ENCODE measurements around the gene BMX. TPM values are rescaled to one million over a fixed set of nuclear protein-coding genes. Genes with fewer than 3 reads are reported as not detected.

Gene BMX
- total RNA-seq, 1 experiment from 2014 or later, result not detected

- Mint-ChIP-seq H3K4me3 (ENCODE audit: low read depth, unreplicated experiment) (no peak overlapping the region), H3K9me3 (ENCODE audit: low read depth, unreplicated experiment) (peaks cover 2% of the 10 kb centered on the region), H3K27me3 (ENCODE audit: unreplicated experiment) (no peaks in the 10 kb centered on the region), H3K36me3 (ENCODE audit: insufficient read depth, unreplicated experiment) (peaks cover 6% of the 10 kb centered on the region), H3K4me1 (ENCODE audit: low read depth, unreplicated experiment) (no peaks in the 10 kb centered on the region), H3K27ac (ENCODE audit: unreplicated experiment) (no peak overlapping the region)
- DNase-seq, result no peak
- intact Hi-C loops (cut with micrococcal nuclease; ENCODE audit: unreplicated experiment), result no loop called here
- no TSS peak for BruUV-seq (replicated peaks)
- CTCF ChIA-PET, result no interaction called here
- no peak for TF ChIP-seq CTCF (IDR thresholded peaks at IDR 0.05; ENCODE audit: unreplicated experiment)
Measured at GRCh38 chrX:15547356-15547755, 46.7 kb downstream of the BMX start.

GRCh38 chrX:15549189-15550012 is 48.8 kb downstream of the BMX start:
- no peaks in the 10 kb centered on the region for H3K4me1 Mint-ChIP-seq (ENCODE audit: low read depth, unreplicated experiment)
- CTCF ChIA-PET, result no interaction called here
- peaks cover 6% of the 10 kb centered on the region for H3K36me3 Mint-ChIP-seq (ENCODE audit: insufficient read depth, unreplicated experiment)
- no peaks in the 10 kb centered on the region for H3K27me3 Mint-ChIP-seq (ENCODE audit: unreplicated experiment)
- peaks cover 2% of the 10 kb centered on the region for H3K9me3 Mint-ChIP-seq (ENCODE audit: low read depth, unreplicated experiment)
- intact Hi-C loops (cut with micrococcal nuclease; ENCODE audit: unreplicated experiment), result no loop called here
- BruUV-seq (replicated peaks), result no TSS peak
- DNase-seq, result no peak
- TF ChIP-seq CTCF (IDR thresholded peaks at IDR 0.05; ENCODE audit: unreplicated experiment), result no peak
- no peak overlapping the region for H3K4me3 Mint-ChIP-seq (ENCODE audit: low read depth, unreplicated experiment)
- no peak overlapping the region for H3K27ac Mint-ChIP-seq (ENCODE audit: unreplicated experiment)

GRCh38 chrX:15559227-15559626 is 58.6 kb downstream of the BMX start:
- intact Hi-C loops (cut with micrococcal nuclease; ENCODE audit: unreplicated experiment), result no loop called here
- no peaks in the 10 kb centered on the region for H3K27me3 Mint-ChIP-seq (ENCODE audit: unreplicated experiment)
- H3K36me3 Mint-ChIP-seq (ENCODE audit: insufficient read depth, unreplicated experiment), result no peaks in the 10 kb centered on the region
- no peaks in the 10 kb centered on the region for H3K9me3 Mint-ChIP-seq (ENCODE audit: low read depth, unreplicated experiment)
- no peak overlapping the region for H3K4me3 Mint-ChIP-seq (ENCODE audit: low read depth, unreplicated experiment)
- no TSS peak for BruUV-seq (replicated peaks)
- TF ChIP-seq CTCF (IDR thresholded peaks at IDR 0.05; ENCODE audit: unreplicated experiment), result no peak
- no peaks in the 10 kb centered on the region for H3K4me1 Mint-ChIP-seq (ENCODE audit: low read depth, unreplicated experiment)
- CTCF ChIA-PET, result no interaction called here
- no peak overlapping the region for H3K27ac Mint-ChIP-seq (ENCODE audit: unreplicated experiment)
- DNase-seq, result no peak

GRCh38 chrX:15560924-15561323 is 60.3 kb downstream of the BMX start:
- Mint-ChIP-seq H3K9me3 (ENCODE audit: low read depth, unreplicated experiment) (no peaks in the 10 kb centered on the region), H3K27me3 (ENCODE audit: unreplicated experiment) (no peaks in the 10 kb centered on the region), H3K27ac (ENCODE audit: unreplicated experiment) (no peak overlapping the region), H3K4me3 (ENCODE audit: low read depth, unreplicated experiment) (no peak overlapping the region), H3K4me1 (ENCODE audit: low read depth, unreplicated experiment) (peaks cover 14% of the 10 kb centered on the region), H3K36me3 (ENCODE audit: insufficient read depth, unreplicated experiment) (no peaks in the 10 kb centered on the region)
- CTCF ChIA-PET, result no interaction called here
- BruUV-seq (replicated peaks), result no TSS peak
- DNase-seq, result no peak
- intact Hi-C loops (cut with micrococcal nuclease; ENCODE audit: unreplicated experiment), result loop anchor here (10.0 kb wide), 1 partner anchor 216 kb away; no protein-coding TSS in a partner anchor
- TF ChIP-seq CTCF (IDR thresholded peaks at IDR 0.05; ENCODE audit: unreplicated experiment), result no peak

All from Calu3 (cell line).